ENCODE measurements around the gene SLC1A2. TPM values are rescaled to one million over a fixed set of nuclear protein-coding genes. Genes with fewer than 3 reads are reported as not detected.
A peak's percentile ranks its signal among the peaks of the same experiment; 100 is the strongest.

SLC1A2 gene
- total RNA-seq, 4 donors from 2014 or later = 1.0 to 11.5 (median 5.0) TPM

- TF ChIP-seq CTCF (IDR thresholded peaks at IDR 0.05) = no peak
- no peaks in the 10 kb centered on the region for H3K36me3 ChIP-seq
- H3K27me3 ChIP-seq = no peaks in the 10 kb centered on the region
- no peaks in the 10 kb centered on the region for H3K4me1 ChIP-seq
- peak overlapping the region in 1 of 2 donors; percentile 28 for H3K27ac ChIP-seq
- no peaks in the 10 kb centered on the region for H3K9me3 ChIP-seq
- no peak for DNase-seq
- intact Hi-C loops (cut with DNase I; ENCODE audit: low total_unique reads) = no loop called here
- no peak overlapping the region for H3K4me3 ChIP-seq
These were observed 130.4 kb downstream of the SLC1A2 start for GRCh38 chr11:35288817-35289541.

GRCh38 chr11:35288309-35288708 lies 131.0 kb downstream of the SLC1A2 start:
- no peaks in the 10 kb centered on the region for H3K4me1 ChIP-seq
- H3K27me3 ChIP-seq = no peaks in the 10 kb centered on the region
- no peaks in the 10 kb centered on the region for H3K9me3 ChIP-seq
- intact Hi-C loops (cut with DNase I; ENCODE audit: low total_unique reads) = no loop called here
- no peaks in the 10 kb centered on the region for H3K36me3 ChIP-seq
- H3K4me3 ChIP-seq = no peak overlapping the region
- H3K27ac ChIP-seq = no peak overlapping the region
- TF ChIP-seq CTCF (IDR thresholded peaks at IDR 0.05) (no peak), POLR2A (IDR thresholded peaks at IDR 0.05) (no peak)
- DNase-seq = no peak

GRCh38 chr11:35287344-35287890 lies 131.9 kb downstream of the SLC1A2 start:
- H3K4me1 ChIP-seq = peaks cover 0 to 2% of the 10 kb centered on the region in 2 donors
- no peaks in the 10 kb centered on the region for H3K9me3 ChIP-seq
- H3K4me3 ChIP-seq = no peak overlapping the region
- no peak for DNase-seq
- H3K27me3 ChIP-seq = no peaks in the 10 kb centered on the region
- H3K36me3 ChIP-seq = no peaks in the 10 kb centered on the region
- intact Hi-C loops (cut with DNase I; ENCODE audit: low total_unique reads) = no loop called here
- H3K27ac ChIP-seq = no peak overlapping the region
- no peak for TF ChIP-seq POLR2A (IDR thresholded peaks at IDR 0.05)
- no peak for TF ChIP-seq CTCF (IDR thresholded peaks at IDR 0.05)

- Histone ChIP-seq H3K36me3 (no peaks in the 10 kb centered on the region), H3K4me1 (peaks cover 4 to 9% of the 10 kb centered on the region in 2 donors), H3K27me3 (no peaks in the 10 kb centered on the region), H3K9me3 (no peaks in the 10 kb centered on the region), H3K27ac (no peak overlapping the region), H3K4me3 (no peak overlapping the region)
- TF ChIP-seq CTCF (IDR thresholded peaks at IDR 0.05) (no peak), POLR2A (IDR thresholded peaks at IDR 0.05) (no peak)
- intact Hi-C loops (cut with DNase I; ENCODE audit: low total_unique reads) = no loop called here
- no peak for DNase-seq
These were observed 133.2 kb downstream of the SLC1A2 start for GRCh38 chr11:35286126-35286525.

GRCh38 chr11:35285471-35285870 lies 133.9 kb downstream of the SLC1A2 start:
- Histone ChIP-seq H3K27me3 (no peaks in the 10 kb centered on the region), H3K9me3 (no peaks in the 10 kb centered on the region), H3K4me3 (no peak overlapping the region), H3K4me1 (peaks cover 8 to 9% of the 10 kb centered on the region in 2 donors), H3K36me3 (no peaks in the 10 kb centered on the region), H3K27ac (no peak overlapping the region)
- no peak for DNase-seq
- intact Hi-C loops (cut with DNase I; ENCODE audit: low total_unique reads) = no loop called here
- no peak for TF ChIP-seq POLR2A (IDR thresholded peaks at IDR 0.05)
- no peak for TF ChIP-seq CTCF (IDR thresholded peaks at IDR 0.05)

Data from uterus (tissue), 4 donors.